Stimulated activated CD8-positive, alpha-beta memory T cell treated with anti-CD3 and anti-CD28 coated beads, Interleukin-4, amount 100 ng/mL, for 48 hours (primary cell): Measurements from ENCODE around the gene EEA1.
A peak's percentile ranks its signal among the peaks of the same experiment; 100 is the strongest.
"Not testable (repeated sequence)": the region's sequence is repeated elsewhere in the genome, so short reads cannot be mapped to it uniquely, and the experiment has no call there.

Experiments used
- DNase-seq: peaks from one replicate; pipeline ENCODE4 v3.0.0-alpha.2; 2020

Gene EEA1

GRCh38 chr12:92928962-92929915 lies at the start of gene EEA1:
TSS of gene EEA1 (minus strand) at chr12:92929295. CDS start at chr12:92929066, 229 bp downstream.
- DNase-seq = peak; percentile 97

- no peak for DNase-seq
Measured at GRCh38 chr12:92978607-92979006, 49.5 kb upstream of the EEA1 start.

GRCh38 chr12:92977326-92977725 lies 48.2 kb upstream of the EEA1 start:
- no peak for DNase-seq

- DNase-seq = no peak
Measured at GRCh38 chr12:92974759-92975158, 45.7 kb upstream of the EEA1 start.

- DNase-seq = no peak
Measured at GRCh38 chr12:92973614-92974013, 44.5 kb upstream of the EEA1 start.

- no peak for DNase-seq
Measured at GRCh38 chr12:92971859-92972524, 42.9 kb upstream of the EEA1 start.

- DNase-seq = no peak
Measured at GRCh38 chr12:92968176-92968813, 39.2 kb upstream of the EEA1 start.

GRCh38 chr12:92964378-92964777 lies 35.3 kb upstream of the EEA1 start:
- not testable (repeated sequence) for DNase-seq

GRCh38 chr12:92961949-92962348 lies 32.9 kb upstream of the EEA1 start:
- no peak for DNase-seq

- no peak for DNase-seq
Measured at GRCh38 chr12:92955997-92956663, 27.0 kb upstream of the EEA1 start.

GRCh38 chr12:92953747-92954146 lies 24.7 kb upstream of the EEA1 start:
- DNase-seq = no peak

GRCh38 chr12:92952394-92952793 lies 23.3 kb upstream of the EEA1 start:
- DNase-seq = no peak

GRCh38 chr12:92951006-92951405 lies 21.9 kb upstream of the EEA1 start:
- no peak for DNase-seq

GRCh38 chr12:92950011-92950410 lies 20.9 kb upstream of the EEA1 start:
- no peak for DNase-seq

- no peak for DNase-seq
Measured at GRCh38 chr12:92949466-92949865, 20.4 kb upstream of the EEA1 start.

GRCh38 chr12:92947589-92948215 lies 18.6 kb upstream of the EEA1 start:
- DNase-seq = no peak

GRCh38 chr12:92945659-92946220 lies 16.6 kb upstream of the EEA1 start:
- no peak for DNase-seq

GRCh38 chr12:92943482-92944250 lies 14.6 kb upstream of the EEA1 start:
- DNase-seq = no peak

GRCh38 chr12:92942905-92943304 lies 13.8 kb upstream of the EEA1 start:
- DNase-seq = no peak

- DNase-seq = no peak
Measured at GRCh38 chr12:92939116-92939515, 10.0 kb upstream of the EEA1 start.

- no peak for DNase-seq
Measured at GRCh38 chr12:92938638-92939037, 9.5 kb upstream of the EEA1 start.
